Choroid plexus epithelial cell (primary cell): ENCODE data around the gene POLD2.

ENCODE experiments used
- DNase-seq: peaks from one replicate; pipeline ENCODE4 v3.0.0-alpha.2; 2010; ENCODE audit warnings: low read depth
- H3K4me3 ChIP-seq: 2 replicates; pipeline ENCODE4 v1.5.1; 2011; ENCODE audit warnings: low read depth, mild to moderate bottlenecking, control low read depth, low read length, moderate library complexity
- CTCF ChIP-seq: conservative IDR thresholded peaks from 2 replicates; pipeline ENCODE4 v1.5.1; 2011; ENCODE audit warnings: low read depth, mild to moderate bottlenecking, control low read depth, inconsistent platforms, low read length, moderate library complexity

Gene POLD2

DNA sequence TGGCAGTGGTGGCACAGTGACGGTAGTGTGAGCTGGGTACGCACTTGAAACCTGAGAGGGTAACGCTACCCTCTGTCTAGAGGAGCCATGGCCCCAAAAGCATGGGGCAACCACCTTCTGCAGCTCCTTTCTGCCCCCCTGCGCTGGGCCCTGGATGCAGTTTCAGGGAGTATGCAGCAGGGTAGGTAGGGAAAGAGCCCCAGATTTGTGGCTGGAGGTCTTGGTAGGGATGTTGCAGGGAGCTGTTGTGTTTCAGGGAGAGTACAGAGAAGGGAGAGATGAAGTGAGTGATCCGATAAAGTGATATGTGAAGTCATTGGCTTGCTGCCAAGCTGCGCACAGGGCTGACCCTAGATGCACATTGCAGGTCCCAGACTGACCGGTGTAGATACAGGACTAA, 55.3 kb downstream of the POLD2 start:
- no peak for TF ChIP-seq CTCF
- H3K4me3 ChIP-seq, result no peak overlapping the region
- no peak for DNase-seq

- no peak for TF ChIP-seq CTCF
- no peak for DNase-seq
- H3K4me3 ChIP-seq, result no peak overlapping the region
Observed at GRCh38 chr7:44067064-44067951, 56.0 kb downstream of the POLD2 start.

DNA sequence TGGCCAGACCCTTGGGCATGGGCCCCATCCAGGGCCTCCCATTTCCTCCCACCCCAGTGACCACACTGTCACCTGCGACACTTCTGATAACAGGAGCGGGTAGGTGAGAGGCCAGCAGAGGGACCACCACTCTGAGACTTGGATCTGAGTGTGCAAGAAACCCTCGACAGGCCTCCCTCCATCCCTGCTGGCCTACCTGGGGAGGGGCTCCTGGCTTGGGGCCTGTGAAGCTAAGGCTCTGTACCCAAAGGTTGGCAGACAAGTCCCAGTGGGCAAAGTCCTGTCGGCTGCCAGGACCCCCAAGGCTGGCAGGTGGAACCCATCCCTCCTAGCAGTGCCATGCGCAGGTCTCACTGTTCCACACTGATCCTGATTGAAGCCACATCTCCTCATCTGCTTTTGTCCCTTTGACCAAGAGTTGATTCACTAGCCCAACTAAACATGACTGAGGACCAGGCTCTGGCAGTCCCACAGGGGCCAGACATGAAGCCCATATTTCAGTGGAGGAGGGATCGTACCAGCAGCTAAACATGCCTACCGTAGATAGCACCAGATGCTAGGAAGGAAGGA, 56.8 kb downstream of the POLD2 start:
- TF ChIP-seq CTCF, result no peak
- no peak for DNase-seq
- H3K4me3 ChIP-seq, result no peak overlapping the region

DNA sequence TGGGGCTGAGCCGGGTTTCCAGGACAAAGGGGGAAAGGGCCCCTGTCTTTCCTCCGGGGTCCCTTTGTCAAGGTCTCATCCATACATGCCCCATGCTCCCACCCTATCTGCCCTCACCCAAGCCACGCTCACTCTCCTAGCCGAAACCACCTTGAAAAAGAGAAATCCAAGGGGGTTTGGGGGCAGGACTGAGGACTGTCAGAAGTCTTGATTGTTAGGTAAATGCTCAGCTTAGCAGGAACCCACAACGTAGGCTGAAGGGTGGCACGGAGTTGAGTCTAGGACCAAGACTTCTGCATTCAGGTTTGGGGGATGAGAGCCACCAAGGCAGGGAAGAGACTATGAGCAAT, 57.3 kb downstream of the POLD2 start:
- no peak overlapping the region for H3K4me3 ChIP-seq
- DNase-seq, result no peak
- TF ChIP-seq CTCF, result no peak

DNA sequence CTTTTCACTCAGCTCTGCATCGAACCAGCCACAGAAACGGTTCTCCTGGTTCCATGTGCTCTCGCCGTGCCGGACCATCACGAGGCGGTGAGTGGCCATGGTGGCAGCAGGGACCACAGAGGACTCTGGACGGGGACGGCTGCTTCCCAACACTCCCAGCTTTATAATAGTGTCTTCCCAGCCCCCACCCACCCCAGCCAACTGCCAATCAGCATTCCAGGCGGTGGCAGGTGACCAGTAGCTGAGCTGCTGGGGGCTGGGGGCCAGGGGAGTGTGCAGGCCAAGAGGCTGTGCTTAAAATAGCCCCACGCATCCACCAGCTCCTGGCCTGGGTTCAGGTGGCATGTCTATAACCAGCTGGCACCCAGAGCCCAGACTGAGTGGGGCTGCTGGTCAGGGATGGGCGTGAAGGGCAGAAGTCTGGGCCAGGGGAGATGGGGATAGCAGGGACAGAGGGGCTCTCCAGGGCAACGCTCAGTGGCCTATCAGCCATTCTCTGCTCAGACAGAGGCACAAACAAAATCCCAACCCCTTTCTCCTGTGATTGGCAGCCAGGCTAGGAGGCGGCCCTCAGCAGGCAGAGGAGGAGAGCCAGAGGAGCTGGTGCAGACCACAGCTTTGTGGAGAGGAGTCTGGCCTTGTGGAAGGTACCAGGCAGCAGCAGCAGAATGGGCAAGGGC, 57.8 kb downstream of the POLD2 start, which contains the start of gene PGAM2:
TSS of gene PGAM2 (minus strand) at position 137 of the 680 bp plus-strand sequence. CDS start at position 99, 38 bp downstream.
- TF ChIP-seq CTCF, result no peak
- peak; percentile 46 for DNase-seq
- H3K4me3 ChIP-seq, result no peak within 1 kb of the TSS

DNA sequence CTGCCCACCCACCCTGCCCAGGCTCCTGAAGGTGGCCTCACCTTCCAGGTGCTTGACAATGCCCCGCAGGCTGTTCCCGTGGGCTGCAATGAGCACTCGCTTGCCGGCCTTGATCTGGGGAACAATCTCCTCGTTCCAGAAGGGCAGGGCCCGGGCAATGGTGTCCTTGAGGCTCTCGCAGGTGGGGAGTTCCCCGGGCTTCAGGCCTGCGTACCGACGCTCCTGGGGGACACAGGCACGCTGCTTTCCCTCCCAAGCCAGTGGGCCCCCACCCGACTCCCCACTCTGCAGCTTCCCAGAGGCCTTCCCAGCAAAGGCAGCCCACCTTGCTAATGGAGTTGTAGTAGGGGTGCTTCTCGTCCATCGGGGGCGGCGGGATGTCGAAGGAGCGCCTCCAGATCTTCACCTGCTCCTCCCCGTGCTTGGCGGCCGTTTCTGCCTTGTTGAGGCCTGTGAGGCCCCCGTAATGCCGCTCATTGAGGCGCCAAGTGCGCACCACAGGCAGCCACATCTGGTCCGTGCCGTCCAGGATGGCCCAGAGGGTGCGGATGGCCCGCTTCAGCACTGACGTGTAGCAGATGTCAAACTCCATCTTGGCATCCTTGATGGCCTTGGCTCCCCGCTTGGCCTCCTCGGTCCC, 58.4 kb downstream of the POLD2 start:
- no peak for TF ChIP-seq CTCF
- DNase-seq, result no peak
- no peak overlapping the region for H3K4me3 ChIP-seq
